Keratinocyte (primary cell): ENCODE data around the gene CRIM1.

Experiments used
- CTCF ChIP-seq, 3 experiments: IDR thresholded peaks in 1 of 3; conservative IDR thresholded peaks in 1 of 3; optimal IDR thresholded peaks in 1 of 3; 2 replicates in 2 of 3; 3 replicates in 1 of 3; pipeline versions ENCODE3 to v1.5.1; 2011; ENCODE audit warnings: low read length in 3 of 3, mild to moderate bottlenecking in 3 of 3, moderate library complexity in 2 of 3, control low read depth in 1 of 3, inconsistent platforms in 1 of 3; ENCODE audit not compliant: insufficient read depth in 2 of 3; ENCODE audit errors: extremely low read depth in 1 of 3
- EZH2 ChIP-seq: IDR thresholded peaks from one replicate; pipeline ENCODE4 v1.6.1; 2012; ENCODE audit warnings: inconsistent platforms, mild to moderate bottlenecking, low read length, moderate library complexity

- no peak for TF ChIP-seq CTCF (optimal IDR thresholded peaks at IDR 0.05 in 1 of 3, IDR thresholded peaks at IDR 0.05 in 1 of 3, conservative IDR thresholded peaks at IDR 0.05 in 1 of 3; ENCODE audit: extremely low read depth in 1 of 3, insufficient read depth in 2 of 3, low read length in 3 of 3)
- no peak for TF ChIP-seq EZH2
These were observed 114.1 kb downstream of the CRIM1 start for GRCh38 chr2:36469710-36470109.
